ENCODE data around the gene CYSRT1.
"Not testable (repeated sequence)": the region's sequence is repeated elsewhere in the genome, so short reads cannot be mapped to it uniquely, and the experiment has no call there.

CYSRT1 gene

DNA sequence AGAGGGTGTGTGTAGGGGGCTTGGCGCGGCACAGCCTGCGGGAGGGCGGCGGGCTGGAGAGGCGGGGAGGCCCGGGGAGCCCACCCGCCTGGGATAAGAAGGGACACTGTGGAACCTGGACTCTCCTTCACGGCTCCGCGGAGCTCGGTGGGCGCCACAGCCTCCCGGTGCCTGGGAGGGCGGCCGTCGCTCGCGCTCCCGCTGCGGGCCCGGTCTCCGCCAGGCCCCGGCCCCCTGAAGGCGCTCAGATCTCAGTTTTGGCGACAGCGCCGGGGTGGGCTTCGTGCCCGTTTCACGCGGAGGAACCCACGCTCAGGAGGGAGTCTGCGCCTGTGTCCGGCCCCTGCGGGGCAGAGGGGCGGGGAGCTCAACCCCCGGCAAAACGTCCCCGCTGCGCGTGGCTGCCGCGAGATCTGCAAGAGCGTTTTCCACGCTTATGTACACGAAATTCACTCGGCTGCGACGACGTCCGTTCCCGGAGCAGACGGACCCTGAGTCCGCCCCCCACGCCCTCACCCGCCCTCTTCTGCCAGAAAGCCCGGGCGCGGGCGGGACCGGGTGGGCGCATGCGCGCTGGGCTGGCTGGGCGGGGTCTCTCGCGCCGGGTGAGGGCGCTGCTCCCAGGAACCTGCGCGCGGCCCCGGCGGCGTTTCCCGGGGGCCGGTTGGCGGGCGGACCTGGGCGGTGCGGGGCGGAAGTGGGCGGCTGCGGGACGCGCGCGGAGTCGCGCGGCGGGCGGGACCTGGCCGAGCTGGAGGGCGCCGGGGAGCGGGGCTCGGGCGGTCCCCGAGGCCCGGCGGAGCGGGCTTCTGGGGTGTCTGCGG lies 29.9 kb downstream of the CYSRT1 start, which contains the start of gene NELFB:
TSS of gene NELFB (plus strand) at position 704 of the 824 bp plus-strand sequence.
- peak; percentile 99 for DNase-seq

DNA sequence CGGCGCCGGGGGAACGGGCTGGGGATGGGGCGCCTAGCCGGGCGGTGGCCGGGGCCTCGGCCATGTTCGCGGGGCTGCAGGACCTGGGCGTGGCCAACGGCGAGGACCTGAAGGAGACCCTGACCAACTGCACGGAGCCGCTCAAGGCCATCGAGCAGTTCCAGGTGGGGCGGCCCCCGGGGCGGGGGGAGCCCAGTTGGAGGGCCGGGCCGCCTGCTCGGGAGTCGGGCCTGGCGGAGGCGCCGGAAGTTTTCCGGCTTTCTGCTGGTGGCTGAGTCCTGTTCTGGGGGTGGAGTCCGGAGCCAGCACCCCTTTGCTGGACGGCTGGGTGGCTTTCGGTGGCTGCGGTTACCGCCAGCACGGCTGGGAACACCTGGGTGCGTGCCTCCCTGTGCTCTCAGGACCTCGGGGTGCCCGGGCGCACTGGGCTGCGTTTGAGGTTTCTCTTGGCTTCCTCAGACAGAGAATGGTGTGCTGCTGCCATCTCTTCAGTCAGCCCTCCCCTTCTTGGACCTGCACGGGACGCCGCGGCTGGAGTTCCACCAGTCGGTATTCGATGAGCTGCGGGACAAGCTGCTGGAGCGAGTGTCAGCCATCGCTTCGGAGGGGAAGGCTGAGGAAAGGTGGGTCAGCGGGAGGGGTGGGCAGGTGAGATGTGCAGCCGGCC lies 30.6 kb downstream of the CYSRT1 start:
- DNase-seq = no peak

DNA sequence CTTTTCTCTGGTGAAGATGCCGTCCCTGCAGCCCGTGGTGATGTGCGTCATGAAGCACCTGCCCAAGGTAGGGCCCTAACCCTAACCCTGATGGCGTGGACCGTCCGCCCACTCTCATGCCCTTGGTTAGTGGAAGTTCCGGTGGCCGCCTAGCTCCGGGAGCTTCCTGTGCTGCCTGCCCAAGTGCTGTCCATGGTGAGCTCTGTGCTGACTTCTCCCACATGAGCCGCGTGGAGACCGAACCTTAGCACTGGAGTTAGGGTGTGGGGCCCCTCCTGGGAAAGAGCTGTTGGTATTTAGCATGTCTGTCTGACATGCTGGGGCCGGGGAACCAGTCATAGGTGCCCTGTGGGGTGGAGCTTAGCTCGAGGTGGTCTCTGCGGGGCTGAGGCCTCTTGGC lies 31.4 kb downstream of the CYSRT1 start:
- DNase-seq = no peak

DNA sequence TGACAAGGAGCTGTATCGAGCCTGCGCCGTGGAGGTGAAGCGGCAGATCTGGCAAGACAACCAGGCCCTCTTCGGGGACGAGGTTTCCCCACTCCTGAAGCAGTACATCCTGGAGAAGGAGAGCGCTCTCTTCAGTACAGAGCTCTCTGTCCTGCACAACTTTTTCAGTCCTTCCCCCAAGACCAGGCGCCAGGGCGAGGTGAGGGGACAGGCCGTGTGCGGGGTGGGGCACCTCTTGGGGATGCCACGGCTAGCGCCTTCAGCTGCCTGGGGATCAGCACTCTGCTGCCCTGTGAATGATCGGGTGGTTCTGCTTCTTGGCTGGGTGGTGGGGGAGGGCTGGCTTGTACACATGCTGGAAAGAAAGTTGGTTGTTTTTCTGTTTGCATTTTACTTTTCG lies 31.9 kb downstream of the CYSRT1 start:
- no peak for DNase-seq

DNA sequence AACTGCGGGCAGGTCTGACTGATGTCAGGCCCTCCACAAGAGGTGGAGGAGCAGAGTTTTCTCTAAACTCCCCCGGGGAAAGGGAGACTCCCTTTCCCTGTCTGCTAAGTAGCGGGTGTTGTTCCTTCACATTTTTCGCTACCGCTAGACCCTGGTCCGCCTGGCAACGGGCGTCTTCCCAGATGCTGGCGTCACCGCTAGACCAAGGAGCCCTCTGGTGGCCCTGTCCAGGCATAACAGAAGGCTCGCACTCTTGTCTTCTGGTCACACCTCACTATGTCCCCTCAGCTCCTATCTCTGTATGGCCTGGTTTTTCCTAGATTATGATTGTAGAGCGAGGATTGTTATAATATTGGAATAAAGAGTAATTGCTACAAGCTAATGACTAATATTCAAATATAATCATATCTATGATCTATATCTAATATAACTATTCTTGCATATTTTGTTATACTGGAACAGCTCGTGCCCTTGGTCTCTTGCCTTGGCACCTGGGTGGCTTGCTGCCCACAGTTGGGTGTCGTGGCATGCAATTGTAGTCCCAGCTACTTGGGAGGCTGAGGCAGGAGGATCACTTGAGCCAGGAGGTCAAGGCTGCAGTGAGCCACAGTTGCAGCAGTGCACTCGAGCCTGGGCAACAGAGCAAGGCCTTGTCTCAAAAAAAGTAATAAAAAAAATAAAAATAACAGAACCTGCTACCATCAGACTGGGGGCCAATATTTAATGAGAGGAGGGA lies 37.4 kb downstream of the CYSRT1 start:
- DNase-seq = not testable (repeated sequence)

DNA sequence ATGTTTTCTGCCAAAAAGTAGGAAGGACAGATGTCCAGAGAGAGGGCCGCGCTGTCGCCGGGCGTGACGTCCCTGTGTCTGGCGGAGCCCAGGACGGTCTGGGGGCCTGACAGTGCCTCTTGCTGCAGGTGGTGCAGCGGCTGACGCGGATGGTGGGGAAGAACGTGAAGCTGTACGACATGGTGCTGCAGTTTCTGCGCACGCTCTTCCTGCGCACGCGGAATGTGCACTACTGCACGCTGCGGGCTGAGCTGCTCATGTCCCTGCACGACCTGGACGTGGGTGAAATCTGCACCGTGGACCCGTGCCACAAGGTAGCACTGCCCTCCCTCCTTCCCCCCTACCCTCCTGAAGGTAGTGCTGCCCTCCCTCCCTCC lies 37.9 kb downstream of the CYSRT1 start:
- no peak for DNase-seq

DNA sequence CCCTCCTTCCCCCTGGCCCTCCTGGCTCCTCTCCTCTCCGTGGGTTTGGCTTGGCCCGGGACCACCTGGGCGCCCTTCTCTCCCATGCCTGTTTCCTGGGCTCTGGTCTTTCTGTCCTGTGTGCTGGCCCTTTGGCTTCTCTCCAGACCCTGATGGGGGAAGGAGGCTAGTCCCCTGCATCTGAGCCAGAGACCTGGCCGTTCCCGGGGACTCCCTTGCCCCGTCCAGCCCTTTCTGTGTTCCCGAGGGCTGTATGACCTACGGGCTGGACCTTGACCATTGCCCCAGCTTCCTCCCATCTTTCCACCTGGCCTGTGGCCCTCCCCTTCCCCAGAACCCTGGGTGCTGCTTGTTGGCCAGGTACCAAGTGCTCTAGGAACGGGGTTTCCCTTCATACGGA lies 38.5 kb downstream of the CYSRT1 start:
- no peak for DNase-seq

DNA sequence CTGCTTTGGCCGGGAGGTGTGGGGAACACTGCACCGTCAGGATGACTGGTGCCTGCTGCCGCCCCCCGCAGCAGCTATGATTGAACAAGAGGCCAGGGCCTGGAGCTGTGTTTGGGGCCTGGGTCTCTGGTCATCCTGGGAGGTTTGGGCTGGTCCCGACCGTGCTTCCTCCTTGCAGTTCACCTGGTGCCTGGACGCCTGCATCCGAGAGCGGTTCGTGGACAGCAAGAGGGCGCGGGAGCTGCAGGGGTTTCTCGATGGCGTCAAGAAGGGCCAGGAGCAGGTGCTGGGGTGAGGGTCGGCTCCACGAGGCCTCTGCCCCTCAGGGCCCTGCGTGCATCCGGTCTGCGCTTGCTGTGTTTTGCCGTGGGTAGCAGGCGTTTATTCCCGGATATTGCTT lies 39.1 kb downstream of the CYSRT1 start:
- DNase-seq = no peak

DNA sequence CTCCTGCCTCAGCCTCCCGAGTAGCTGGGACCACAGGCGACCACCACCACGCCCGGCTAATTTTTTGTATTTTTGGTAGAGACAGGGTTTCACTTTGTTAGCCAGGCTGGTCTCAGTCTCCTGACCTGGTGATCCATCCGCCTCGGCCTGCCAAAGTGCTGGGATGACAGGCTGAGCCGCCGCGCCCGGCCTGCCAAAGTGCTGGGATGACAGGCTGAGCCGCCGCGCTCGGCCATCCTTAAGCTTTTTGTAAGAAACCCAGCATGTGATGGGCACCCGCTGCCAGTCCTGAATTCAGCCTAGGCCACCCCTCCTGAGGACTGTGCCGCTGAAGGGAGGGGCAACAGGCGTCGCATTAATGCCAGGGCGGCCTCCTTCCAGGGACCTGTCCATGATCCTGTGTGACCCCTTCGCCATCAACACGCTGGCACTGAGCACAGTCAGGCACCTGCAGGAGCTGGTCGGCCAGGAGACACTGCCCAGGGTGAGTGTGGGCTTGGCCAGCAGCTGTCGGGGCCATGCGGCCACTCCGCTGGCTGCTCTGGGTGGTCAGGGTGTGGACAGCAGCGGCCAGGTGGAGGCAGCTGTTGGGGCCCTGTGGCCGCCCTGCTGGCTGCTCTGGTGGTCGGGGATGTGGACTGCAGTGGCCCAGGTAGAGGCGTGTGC lies 40.7 kb downstream of the CYSRT1 start:
- DNase-seq = no peak

DNA sequence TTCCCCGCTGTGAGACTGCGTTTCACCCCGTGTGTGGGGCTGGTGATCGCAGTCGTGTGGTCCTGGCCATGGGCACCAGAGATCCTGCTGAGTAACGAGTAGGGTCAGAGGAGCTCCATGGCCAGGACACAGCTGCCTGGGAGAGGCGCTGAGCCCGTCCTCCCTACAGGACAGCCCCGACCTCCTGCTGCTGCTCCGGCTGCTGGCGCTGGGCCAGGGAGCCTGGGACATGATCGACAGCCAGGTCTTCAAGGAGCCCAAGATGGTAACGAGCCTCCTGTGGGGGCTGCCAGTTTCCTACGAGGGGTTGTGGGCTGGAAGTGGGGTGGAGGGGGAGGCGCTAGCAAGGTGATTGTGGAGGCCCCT lies 41.2 kb downstream of the CYSRT1 start:
- no peak for DNase-seq

DNA sequence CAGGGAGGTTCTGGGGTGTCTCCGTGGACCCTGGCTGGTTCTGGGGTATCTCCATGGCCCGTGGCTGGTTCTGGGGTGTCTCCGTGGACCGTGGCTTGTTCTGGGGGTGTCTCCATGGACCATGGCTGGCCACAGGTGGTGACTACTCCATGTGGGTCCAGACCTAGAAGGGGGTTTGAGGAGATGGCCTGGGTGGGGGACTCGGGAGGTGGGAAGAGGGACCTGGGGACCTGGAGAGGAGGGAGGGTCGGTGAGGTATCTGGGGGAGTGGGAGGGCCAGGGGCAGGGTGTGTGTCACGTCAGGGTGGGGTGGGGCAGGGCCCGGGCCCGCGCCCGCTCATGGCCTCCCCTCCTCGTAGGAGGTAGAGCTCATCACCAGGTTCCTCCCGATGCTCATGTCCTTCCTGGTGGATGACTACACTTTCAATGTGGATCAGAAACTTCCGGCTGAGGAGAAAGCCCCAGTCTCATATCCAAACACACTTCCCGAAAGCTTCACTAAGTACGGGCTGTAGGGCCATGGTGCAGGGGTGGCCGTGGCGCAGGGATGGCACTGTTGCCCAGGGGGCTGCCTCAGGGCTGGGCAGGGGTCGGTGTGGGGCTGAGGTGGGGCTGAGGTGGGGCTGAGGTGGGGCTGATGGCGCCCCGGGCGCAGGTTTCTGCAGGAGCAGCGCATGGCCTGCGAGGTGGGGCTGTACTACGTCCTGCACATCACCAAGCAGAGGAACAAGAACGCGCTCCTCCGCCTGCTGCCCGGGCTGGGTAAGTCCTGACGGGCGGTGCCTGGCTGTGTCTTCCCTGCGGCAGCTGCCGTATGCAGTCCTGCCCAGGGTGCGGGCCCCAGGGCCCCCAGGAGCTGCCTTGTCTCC lies 41.8 kb downstream of the CYSRT1 start:
- no peak for DNase-seq

DNA sequence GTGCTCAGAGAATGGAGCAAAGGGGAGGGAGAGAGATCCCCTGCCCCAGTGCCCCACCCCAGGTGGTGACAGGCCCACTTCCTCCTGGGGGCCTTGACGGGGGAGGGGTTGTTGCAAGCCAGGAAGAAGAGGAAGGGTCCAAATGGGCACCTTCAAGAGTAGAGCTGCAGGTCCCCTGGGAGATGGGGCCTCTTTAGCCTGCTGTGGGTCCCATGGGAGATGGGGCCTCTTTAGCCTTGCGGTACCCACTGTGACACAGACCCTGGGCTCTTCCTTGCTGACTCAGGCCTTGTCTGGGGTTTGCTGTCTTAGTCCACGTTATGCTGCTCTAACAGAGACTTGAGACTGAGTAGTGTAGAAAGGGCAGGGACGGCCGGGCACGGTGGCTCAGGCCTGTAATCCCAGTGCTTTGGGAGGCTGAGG lies 43.0 kb downstream of the CYSRT1 start:
- DNase-seq = no peak

DNA sequence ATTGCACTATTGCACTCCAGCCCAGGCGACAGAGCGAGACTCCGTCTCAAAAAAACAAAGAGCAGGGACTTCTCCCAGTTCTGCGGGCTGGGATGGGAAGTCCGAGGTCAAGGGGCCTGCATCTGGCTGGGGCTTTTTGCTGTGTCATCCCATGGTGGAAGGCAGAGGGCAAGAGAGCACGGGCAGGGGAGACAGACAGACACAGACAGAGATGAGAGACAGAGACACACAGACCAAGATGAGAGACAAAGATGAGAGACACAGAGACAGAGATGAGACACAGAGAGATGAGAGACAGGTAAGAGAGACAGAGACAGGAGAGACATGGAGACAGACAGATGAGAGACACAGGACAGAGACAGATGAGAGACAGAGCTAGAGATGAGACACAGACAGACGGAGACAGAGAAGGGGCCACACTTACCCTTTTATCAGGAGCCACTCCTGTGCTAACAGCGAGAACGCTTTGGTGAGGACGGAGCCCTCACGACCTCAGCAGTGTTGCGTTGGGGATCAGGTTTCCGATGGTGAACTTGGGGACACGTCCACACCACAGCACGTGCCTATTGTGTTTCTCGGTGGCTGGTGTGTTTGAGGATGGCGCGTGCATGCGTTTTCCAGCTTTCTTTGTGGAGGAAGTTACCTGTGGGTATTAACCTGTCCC lies 43.7 kb downstream of the CYSRT1 start:
- DNase-seq = no peak

DNA sequence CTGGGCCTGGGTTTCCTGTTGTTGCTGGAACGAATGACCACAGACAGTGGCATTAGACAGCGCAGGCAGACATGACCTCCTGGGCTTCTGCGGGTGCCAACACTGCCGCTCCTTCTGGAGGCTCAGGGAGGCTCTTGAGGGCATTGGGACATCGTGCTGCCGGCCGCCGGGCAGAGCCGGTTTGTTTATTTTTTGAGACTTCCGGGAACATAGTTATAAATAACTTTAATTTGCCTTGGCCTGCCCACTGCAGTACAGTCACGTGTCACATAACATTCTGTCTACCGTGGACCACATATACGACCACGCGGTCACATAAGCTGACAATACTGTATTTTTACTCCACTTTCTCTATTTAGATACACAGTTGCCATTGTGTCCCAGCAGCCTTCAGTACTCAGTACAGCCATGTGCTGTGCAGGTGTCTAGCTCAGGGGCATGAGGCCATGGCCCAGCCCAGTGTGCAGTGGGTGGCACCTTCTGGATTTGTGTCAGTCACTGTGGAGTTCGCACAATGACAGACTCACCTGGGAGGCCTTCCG lies 44.3 kb downstream of the CYSRT1 start:
- DNase-seq = no peak

DNA sequence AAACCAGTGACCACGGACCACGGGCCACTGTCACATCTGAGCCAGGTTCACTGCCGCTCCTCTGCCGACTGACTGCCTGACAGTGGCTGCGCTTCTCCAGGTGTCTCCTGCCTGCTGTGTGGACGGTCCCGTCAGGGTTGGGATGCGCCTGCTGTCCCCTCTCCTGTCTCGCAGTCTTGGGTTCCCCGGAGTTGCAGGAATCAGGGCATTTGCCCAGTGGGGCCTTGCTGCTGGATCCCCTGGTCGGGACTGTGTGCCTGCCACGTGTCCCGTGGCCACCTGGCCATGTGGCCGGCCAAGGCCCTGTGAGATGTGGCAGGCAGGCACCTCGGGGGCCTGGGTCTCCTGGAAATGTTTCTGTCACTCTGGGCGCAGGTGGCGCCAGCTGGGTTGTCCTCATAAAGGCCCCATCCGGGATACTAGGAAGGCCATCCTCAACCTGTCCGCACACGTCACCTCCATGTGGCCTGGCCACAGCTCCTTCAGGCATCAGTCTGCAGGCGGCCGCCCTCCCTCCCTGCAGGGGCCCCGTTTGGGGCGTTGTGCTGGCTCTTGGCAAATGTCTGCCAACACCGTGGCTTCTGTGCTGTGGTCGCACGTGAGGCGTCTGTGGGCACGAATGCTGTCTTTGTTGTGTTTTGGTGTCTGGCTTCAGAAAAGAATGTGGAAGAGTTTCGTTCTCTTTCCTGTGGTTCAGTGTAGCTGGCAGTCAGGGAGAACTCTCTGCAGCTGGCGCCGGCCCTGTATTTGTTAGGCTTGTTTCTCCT lies 46.1 kb downstream of the CYSRT1 start:
- DNase-seq = no peak

DNA sequence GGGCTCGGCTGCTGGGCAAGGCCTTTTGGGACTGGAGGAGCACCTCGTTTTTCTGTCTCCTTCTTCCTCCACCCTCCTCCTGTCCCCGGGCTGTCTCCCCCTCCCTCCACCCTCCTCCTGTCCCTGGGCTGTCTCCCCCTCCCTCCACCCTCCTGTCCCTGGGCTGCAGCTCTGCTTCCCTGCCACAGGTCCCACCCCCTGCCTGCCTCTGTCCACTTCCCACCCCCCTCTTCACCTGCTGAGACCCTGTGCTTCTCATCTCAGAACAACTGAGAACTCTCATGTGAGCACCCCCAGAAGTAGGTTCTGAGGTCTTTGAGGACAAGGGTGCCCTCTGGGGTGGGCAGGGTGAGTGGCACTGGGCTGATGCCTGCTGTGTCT lies 46.7 kb downstream of the CYSRT1 start:
- DNase-seq = no peak

DNA sequence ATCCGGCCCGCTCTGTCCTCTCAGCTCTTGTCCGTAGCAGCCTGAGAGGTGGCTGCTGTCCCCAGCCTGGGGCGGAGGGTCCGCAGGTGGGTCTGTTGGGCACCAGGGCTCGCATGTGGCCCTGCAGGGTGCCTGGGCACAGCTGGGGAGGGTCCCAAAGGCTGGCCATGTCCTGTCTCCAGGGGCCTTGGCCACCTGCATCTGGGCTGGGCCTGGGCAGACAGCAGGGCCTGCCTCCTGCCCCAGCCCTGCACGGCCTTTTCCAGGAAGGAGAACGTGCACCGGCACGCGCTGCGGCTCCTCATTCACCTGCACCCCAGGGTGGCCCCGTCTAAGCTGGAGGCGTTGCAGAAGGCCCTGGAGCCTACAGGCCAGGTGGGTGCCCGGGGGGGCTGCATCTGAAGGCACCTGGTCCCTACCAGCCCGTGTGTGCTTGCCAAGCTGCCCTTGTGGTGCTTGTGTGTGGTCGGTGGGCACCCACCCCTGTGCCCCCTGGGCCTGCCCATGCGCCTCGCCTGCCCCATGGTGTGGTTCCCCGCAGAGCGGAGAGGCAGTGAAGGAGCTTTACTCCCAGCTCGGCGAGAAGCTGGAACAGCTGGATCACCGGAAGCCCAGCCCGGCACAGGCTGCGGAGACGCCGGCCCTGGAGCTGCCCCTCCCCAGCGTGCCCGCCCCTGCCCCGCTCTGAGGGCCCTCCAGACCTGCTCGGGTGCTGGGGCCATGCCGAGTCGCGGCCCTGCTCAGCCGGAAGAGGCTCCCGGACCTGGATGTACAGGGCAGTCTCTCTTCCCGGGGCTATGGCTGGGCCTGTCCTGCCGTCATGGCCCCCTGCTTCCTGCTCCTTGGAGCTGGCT lies 47.5 kb downstream of the CYSRT1 start:
- DNase-seq = no peak

DNA sequence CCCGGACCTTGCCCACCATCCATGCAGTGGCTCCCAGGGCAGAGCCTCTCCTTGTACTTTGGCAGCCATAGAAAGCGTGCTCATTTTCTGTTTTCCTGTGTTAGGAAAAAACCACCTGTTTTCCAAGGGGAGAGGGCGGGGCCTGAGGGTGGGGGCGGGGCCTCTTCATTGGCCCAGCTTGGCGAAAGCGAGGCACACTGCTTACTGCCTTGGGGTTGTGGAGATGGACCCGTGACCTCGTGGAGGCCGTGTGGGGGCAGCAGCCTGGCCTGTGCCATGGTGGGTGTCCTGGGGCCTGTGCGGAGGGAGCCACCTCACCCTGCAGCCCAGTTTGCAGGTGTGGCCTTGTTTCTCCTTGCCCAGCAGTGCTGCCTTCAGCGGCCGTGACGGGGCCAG lies 48.1 kb downstream of the CYSRT1 start:
- DNase-seq = no peak

DNA sequence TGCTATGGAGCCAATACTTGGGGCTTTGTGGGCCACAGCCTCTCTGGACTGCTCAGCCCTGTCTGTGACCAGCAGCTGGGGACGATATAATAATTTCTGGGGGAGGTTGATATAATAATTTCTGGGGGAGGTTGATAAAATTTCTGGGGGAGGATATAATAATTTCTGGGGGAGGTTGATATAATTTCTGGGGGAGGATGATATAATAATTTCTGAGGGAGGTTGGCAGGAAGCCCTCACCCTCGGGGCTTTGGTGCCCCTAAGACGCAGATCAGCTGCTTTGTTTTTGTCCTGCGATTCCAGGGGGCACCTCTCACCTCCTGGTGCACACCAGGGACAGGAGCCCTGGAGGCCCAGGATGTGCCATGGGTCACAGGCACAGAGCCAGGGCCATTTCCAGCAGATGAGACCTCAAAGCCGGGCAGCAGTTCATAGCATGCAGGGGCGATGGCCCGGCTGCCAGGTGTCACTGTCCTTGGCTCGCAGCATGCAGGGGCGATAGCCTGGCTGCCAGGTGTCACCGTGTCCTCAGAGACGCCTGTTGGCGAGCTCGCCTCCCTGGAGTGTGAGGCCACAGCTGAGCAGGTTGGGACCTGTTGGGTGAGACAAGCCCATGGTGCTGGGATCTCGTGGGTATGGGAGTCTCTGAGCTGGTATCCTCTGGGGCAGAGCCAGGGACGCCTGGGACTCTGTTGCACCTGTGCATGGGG lies 48.8 kb downstream of the CYSRT1 start:
- no peak for DNase-seq

Data from stimulated activated CD8-positive, alpha-beta memory T cell treated with anti-CD3 and anti-CD28 coated beads, Interleukin-4, amount 100 ng/mL, for 48 hours (primary cell).